Measurements from ENCODE around the gene MYL3.

GRCh38 chr3:46867550-46867898, 4.3 kb upstream of the MYL3 start:
- no peak for TF ChIP-seq SUZ12 (IDR thresholded peaks at IDR 0.05; ENCODE audit: extremely low read depth, insufficient read depth, insufficient read length)
- TF ChIP-seq YY1 (IDR thresholded peaks at IDR 0.05; ENCODE audit: insufficient read depth, insufficient read length), result no peak
